Measurements from ENCODE around the gene NELFB.

Gene NELFB

DNA sequence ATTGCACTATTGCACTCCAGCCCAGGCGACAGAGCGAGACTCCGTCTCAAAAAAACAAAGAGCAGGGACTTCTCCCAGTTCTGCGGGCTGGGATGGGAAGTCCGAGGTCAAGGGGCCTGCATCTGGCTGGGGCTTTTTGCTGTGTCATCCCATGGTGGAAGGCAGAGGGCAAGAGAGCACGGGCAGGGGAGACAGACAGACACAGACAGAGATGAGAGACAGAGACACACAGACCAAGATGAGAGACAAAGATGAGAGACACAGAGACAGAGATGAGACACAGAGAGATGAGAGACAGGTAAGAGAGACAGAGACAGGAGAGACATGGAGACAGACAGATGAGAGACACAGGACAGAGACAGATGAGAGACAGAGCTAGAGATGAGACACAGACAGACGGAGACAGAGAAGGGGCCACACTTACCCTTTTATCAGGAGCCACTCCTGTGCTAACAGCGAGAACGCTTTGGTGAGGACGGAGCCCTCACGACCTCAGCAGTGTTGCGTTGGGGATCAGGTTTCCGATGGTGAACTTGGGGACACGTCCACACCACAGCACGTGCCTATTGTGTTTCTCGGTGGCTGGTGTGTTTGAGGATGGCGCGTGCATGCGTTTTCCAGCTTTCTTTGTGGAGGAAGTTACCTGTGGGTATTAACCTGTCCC is 13.5 kb downstream of the NELFB start:
- DNase-seq, result no peak

DNA sequence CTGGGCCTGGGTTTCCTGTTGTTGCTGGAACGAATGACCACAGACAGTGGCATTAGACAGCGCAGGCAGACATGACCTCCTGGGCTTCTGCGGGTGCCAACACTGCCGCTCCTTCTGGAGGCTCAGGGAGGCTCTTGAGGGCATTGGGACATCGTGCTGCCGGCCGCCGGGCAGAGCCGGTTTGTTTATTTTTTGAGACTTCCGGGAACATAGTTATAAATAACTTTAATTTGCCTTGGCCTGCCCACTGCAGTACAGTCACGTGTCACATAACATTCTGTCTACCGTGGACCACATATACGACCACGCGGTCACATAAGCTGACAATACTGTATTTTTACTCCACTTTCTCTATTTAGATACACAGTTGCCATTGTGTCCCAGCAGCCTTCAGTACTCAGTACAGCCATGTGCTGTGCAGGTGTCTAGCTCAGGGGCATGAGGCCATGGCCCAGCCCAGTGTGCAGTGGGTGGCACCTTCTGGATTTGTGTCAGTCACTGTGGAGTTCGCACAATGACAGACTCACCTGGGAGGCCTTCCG is 14.2 kb downstream of the NELFB start:
- no peak for DNase-seq

DNA sequence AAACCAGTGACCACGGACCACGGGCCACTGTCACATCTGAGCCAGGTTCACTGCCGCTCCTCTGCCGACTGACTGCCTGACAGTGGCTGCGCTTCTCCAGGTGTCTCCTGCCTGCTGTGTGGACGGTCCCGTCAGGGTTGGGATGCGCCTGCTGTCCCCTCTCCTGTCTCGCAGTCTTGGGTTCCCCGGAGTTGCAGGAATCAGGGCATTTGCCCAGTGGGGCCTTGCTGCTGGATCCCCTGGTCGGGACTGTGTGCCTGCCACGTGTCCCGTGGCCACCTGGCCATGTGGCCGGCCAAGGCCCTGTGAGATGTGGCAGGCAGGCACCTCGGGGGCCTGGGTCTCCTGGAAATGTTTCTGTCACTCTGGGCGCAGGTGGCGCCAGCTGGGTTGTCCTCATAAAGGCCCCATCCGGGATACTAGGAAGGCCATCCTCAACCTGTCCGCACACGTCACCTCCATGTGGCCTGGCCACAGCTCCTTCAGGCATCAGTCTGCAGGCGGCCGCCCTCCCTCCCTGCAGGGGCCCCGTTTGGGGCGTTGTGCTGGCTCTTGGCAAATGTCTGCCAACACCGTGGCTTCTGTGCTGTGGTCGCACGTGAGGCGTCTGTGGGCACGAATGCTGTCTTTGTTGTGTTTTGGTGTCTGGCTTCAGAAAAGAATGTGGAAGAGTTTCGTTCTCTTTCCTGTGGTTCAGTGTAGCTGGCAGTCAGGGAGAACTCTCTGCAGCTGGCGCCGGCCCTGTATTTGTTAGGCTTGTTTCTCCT is 16.0 kb downstream of the NELFB start:
- DNase-seq, result no peak

DNA sequence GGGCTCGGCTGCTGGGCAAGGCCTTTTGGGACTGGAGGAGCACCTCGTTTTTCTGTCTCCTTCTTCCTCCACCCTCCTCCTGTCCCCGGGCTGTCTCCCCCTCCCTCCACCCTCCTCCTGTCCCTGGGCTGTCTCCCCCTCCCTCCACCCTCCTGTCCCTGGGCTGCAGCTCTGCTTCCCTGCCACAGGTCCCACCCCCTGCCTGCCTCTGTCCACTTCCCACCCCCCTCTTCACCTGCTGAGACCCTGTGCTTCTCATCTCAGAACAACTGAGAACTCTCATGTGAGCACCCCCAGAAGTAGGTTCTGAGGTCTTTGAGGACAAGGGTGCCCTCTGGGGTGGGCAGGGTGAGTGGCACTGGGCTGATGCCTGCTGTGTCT is 16.6 kb downstream of the NELFB start:
- DNase-seq, result no peak

DNA sequence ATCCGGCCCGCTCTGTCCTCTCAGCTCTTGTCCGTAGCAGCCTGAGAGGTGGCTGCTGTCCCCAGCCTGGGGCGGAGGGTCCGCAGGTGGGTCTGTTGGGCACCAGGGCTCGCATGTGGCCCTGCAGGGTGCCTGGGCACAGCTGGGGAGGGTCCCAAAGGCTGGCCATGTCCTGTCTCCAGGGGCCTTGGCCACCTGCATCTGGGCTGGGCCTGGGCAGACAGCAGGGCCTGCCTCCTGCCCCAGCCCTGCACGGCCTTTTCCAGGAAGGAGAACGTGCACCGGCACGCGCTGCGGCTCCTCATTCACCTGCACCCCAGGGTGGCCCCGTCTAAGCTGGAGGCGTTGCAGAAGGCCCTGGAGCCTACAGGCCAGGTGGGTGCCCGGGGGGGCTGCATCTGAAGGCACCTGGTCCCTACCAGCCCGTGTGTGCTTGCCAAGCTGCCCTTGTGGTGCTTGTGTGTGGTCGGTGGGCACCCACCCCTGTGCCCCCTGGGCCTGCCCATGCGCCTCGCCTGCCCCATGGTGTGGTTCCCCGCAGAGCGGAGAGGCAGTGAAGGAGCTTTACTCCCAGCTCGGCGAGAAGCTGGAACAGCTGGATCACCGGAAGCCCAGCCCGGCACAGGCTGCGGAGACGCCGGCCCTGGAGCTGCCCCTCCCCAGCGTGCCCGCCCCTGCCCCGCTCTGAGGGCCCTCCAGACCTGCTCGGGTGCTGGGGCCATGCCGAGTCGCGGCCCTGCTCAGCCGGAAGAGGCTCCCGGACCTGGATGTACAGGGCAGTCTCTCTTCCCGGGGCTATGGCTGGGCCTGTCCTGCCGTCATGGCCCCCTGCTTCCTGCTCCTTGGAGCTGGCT is 17.3 kb downstream of the NELFB start:
- DNase-seq, result no peak

DNA sequence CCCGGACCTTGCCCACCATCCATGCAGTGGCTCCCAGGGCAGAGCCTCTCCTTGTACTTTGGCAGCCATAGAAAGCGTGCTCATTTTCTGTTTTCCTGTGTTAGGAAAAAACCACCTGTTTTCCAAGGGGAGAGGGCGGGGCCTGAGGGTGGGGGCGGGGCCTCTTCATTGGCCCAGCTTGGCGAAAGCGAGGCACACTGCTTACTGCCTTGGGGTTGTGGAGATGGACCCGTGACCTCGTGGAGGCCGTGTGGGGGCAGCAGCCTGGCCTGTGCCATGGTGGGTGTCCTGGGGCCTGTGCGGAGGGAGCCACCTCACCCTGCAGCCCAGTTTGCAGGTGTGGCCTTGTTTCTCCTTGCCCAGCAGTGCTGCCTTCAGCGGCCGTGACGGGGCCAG is 18.0 kb downstream of the NELFB start:
- no peak for DNase-seq

DNA sequence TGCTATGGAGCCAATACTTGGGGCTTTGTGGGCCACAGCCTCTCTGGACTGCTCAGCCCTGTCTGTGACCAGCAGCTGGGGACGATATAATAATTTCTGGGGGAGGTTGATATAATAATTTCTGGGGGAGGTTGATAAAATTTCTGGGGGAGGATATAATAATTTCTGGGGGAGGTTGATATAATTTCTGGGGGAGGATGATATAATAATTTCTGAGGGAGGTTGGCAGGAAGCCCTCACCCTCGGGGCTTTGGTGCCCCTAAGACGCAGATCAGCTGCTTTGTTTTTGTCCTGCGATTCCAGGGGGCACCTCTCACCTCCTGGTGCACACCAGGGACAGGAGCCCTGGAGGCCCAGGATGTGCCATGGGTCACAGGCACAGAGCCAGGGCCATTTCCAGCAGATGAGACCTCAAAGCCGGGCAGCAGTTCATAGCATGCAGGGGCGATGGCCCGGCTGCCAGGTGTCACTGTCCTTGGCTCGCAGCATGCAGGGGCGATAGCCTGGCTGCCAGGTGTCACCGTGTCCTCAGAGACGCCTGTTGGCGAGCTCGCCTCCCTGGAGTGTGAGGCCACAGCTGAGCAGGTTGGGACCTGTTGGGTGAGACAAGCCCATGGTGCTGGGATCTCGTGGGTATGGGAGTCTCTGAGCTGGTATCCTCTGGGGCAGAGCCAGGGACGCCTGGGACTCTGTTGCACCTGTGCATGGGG is 18.6 kb downstream of the NELFB start:
- no peak for DNase-seq

DNA sequence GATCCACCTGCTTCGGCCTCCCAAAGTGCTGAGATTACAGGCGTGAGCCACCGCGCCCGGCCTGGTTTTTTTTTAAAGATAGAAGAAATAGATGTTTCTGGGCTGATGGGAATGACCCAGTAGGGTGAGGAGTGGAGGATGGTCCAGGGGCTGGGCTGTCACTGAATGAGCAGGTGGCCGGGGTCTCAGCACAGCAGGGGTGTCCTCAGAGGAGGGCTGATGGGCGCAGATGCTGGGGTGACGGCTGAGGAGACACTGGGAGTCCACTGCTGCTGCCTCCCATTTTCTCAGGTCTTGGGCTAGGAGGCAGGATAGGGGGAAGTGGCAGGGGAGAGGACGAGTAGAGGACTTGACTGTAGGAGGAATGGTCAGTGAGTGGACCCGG is 20.1 kb downstream of the NELFB start:
- DNase-seq, result no peak

DNA sequence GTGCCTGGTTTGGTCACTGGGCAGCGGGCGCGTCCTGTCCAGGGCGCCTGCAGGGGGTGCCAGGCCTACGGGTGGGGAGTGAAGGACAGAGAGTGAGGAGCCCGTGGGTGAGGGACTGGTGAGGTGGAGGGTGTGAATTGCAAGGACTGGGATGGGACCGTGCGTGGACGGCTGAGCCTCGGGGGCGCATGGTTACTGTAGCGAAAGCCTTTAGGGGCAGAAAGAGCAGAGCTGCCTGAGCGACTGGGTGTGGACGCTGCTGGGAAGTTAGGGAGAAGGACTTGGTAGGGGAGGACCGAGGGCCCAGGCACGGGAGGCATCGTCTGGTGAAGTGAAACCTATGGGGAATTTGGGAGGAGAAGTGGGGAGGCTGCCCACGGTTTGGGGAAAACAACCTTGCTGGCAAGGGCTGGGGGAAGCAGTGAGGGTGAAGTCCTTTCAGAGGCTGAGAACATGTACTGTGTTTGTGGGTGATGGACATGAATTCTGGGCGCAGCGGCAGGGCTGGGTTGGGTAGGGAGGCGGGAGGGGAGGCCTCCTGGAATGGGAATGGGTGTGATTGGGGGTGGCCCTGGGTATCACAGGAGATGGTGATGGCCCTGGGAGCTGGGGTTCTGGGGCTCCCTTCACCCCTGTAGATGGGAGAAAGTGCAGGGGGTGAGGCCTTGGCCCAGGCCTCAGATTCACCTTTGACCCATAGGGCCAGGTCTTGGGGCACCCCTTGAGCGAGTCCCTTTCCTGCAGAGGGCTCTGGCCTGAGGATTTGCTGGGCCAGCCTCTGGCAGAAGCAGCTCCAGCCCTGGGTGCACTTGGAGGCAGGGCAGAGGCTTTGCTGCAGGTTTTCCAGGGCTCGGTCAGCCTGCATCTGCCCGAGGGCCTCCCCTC is 20.7 kb downstream of the NELFB start:
- no peak for DNase-seq

DNA sequence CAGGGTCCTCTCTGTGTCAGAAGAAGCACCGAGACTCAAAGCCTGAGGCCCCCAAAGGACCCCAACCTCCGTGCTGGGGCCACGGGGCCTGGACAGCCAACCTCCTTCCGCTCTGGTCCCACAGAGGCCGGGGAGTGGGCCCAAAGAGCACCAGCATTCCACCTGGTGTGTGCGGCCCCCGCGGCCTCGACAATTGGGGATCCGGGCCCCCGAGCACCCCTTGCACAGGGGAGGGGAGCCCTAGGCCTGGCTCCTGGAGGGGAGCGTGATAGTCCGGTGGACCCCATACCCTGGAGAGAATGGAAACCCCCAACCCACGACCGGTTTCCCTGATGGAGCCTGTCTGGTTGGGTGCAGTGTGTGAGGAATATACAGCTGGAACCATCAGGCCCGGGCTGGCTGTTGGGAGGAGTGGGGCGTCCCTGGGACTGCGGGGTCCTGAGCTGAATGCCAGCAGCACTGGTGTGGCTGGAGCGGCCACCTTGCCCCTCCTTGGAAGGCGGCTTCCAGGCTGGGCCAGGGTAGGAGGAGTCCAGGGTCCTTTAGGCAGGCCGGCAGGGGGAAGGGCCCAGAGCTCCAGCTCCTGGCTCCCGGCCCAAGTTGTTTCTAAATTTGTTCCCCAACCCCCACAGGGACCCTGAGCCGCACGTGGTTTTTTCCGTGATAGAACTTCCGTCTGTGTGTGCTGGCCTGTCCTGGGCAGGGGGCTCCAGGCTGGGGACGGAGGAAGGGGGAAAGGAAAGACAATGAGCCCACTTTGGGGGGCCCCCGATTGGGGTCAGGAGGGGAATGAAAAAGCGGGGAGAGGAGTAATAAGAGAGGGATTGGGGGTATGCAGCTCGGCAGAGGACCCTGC is 21.6 kb downstream of the NELFB start:
- DNase-seq, result no peak

DNA sequence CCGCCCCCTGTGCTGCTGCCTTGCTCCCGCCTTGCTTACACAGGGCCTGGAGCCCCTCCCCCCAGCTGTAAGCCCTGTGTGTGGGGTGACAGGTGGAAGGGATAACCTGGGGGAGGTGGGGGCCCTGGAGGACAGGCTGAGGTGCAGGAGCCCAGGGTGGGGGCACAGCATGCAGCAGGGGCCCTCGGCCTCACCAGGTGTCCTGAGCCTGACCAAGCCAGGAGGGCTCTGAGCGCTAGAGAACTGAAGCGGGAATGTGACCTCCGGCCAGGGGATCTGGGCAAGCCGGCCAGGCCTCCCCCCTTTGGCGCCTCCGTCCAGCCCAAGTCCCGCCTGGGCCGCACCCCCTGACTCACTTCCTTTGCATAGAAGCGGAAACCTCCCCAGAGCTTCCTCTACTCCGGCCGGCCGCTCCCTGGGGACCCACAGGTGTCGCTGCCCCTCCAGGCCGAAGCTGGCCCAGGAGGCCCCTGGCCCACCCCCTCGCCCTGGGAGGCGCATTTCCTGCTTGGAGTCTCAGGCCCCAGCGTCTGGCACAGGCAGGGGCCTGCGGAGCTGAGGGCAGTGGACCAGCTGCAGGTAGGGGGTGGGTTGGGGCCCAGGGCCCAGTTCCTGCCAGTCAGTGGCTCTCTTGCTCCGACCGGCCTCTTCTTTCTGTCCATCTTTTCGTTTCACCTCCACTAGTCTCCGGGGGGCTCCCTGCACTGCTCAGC is 22.4 kb downstream of the NELFB start, which contains the start of gene TOR4A:
TSS of gene TOR4A (plus strand) at position 398 of the 713 bp plus-strand sequence. CDS start 964 bp downstream, outside the sequence.
- DNase-seq, result no peak

DNA sequence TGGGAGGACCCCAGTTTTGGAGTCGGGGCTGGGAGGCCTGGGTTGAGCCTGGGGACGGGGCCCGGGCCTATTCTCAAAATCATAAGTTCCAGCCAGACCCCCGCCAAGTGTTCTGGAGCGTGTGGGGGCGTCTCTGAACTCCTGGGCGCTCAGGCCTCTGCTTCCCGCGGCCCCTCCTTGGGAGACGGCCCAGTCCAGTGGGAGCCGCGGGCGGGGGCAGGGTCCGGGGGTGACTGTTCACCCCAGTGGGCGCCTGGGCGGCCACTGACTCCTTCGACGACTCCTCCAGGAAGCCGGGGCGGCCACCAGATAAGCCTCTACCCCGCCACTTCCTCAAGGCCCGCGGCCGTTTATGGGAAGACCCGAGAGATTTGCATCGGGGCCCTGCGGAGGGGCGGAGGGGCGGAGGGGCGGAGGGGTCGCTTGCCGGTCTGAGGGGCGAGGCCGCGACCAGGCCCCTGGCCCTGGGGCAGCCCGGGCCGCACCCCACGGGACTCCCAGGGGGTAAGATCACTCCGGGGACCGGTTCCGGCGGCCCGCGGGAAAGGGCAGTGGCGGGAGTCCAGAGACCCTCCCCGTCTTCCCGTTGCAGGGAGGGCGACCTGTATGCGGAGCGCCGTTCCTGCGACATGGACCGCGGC is 23.1 kb downstream of the NELFB start:
- no peak for DNase-seq

DNA sequence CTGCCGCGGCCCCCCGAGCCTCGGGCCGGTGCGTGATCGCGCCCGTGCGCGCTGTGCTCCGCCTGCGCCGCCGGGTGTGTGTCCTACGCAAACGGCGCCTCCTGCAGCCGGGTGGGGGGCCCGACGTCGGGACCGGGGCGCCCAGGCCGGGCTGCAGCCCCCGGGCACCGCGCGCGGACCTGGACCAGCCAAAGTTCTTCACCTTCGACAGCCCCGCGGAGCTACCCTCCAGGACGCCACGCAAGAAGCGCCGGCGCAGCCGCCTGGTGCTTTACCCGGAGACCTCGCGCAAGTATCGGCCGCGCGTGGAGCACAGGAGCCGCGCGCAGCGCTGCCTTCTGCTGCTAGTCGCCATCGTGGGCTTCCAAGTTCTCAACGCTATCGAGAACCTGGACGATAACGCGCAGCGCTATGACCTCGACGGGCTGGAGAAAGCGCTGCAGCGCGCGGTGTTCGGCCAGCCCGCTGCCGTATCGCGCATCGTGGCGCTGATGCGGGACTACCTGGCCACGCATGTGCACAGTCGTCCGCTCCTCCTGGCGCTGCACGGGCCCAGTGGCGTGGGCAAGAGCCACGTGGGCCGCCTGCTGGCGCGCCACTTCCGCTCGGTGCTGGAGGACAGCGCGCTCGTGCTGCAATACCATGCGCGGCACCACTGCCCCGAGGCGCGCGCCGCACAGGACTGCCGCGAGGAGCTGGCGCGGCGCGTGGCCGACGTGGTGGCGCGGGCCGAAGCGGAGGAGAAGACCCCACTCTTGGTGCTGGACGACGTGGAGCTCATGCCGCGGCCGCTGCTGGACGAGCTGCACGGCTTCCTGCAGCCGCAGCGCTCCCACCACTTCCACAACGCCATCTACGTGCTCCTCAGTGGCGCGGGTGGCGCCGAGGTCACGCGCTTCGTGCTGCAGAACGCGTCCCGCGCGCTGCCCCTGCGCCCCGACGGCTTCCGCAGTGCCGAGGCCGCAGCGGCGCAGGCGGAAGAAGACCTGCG is 23.9 kb downstream of the NELFB start:
- DNase-seq, result no peak

DNA sequence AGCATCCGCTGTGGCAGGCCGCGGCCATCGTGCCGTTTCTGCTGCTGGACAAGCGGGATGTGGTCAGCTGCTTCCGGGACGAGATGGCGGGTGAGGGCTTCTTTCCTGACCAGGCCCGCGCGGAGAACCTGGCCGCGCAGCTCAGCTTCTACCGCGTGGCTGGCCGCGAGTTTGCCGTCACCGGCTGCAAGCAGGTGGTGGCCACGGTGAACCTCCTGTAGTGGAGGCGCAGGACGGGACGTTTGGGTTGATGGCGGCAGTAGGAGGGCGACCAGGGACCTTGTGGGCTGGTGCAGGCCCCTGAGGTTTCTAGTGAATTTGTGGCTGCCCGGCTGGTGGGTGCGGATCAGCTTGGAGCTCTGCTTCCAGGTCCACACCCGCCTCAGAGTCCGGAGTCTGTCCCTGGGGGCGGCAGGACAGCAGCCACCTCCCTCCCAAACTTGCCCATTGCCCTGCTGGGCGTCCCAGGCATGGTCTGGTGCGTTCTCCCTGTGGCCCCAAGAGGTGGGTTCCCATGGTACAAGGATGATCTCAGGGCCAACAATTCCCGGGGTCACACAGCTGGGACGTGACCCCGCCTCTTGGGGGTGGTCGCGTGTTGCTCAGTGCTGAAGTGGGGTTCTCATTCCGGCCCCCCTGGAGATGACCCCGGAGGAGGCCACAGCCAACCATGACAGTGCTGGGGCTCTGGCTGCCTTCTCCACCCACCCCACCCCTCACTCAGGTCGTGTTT is 24.8 kb downstream of the NELFB start:
- DNase-seq, result no peak

DNA sequence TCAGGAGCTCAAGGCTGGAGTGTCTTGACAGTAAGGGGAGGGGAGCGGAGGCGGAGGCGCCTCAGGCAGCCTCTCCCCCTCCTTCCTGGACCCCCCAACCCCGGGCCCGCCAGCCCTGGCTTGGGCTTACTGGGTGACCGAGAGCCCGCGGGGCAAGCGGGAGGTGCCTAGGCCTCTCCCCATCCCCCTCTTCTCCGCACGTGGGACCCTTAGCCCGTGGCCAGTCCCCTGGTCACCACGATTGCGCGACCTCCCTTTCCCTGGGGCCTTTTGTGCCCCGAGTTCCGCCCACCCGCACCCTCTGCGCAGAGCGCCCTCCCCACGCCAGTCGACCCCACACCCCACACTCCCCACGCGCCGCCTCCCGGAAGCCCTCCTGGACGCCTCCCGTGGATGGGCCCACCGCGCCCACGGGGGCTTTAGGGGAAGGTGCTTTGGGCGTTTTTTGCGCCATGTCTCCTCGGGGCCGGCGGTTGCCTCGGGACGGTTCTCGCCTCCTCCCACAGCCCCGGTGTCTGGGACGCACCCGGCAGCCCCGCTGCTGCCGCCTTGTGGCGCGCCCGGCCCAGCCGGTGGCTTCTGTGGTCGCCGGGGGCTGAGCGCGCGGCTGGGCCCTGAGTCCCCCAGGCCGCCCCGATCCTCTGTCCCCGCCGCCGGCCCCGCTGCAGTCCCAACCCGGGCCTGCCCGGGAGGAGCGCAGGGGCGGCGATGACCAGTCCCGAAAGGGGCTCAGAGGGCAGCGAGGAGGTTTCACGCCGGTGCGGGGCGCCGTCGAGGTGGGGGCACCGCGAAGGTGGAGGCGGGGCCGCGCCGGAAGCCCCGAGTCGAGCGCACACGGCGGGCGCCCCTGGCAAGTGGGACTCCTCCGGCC is 25.6 kb downstream of the NELFB start:
- no peak for DNase-seq

Measured in hippocampal formation (tissue), 2 donors.